H1 (cell line): Measurements from ENCODE around the gene TGFB2. TPM values are rescaled to one million over a fixed set of nuclear protein-coding genes. Genes with fewer than 3 reads are reported as not detected.

Experiments used
- CHD7 ChIP-seq: fragments of 300-600 bp; sonication (generic); IDR thresholded peaks from 2 replicates; pipeline ENCODE4 v1.7.1; 2012; ENCODE audit warnings: low read length, moderate library complexity, mild to moderate bottlenecking, inconsistent platforms; ENCODE audit not compliant: insufficient replicate concordance
- CREB1 ChIP-seq: IDR thresholded peaks from 2 replicates; pipeline ENCODE4 v1.6.1; 2012; ENCODE audit warnings: inconsistent platforms
- KDM4A ChIP-seq: IDR thresholded peaks from one replicate; pipeline ENCODE4 v1.7.1; 2012; ENCODE audit warnings: low read depth, mild to moderate bottlenecking, moderate library complexity, low read length, inconsistent platforms; ENCODE audit not compliant: severe bottlenecking
- MAX ChIP-seq: IDR thresholded peaks from 2 replicates; pipeline ENCODE4 v1.6.1; 2012; ENCODE audit warnings: inconsistent platforms
- PHF8 ChIP-seq: fragments of 200-600 bp; sonication (generic); conservative IDR thresholded peaks from 2 replicates; pipeline ENCODE4 v1.7.1; 2012; ENCODE audit warnings: low read depth, mild to moderate bottlenecking, inconsistent platforms, low read length, moderate library complexity
- RAD21 ChIP-seq, 2 experiments: IDR thresholded peaks in 1 of 2; conservative IDR thresholded peaks in 1 of 2; 2 replicates each; pipeline ENCODE4 v1.6.1; 2011; ENCODE audit warnings: low read depth in 2 of 2, low read length in 2 of 2, improper control_type of control experiment in 1 of 2, inconsistent platforms in 1 of 2, mild to moderate bottlenecking in 1 of 2, moderate library complexity in 1 of 2
- polyA plus RNA-seq, 7 experiments: library from polyadenylated mRNA; depleted of rRNA in 3 of 7; stranded (reverse) in 5 of 7; unstranded in 2 of 7; fragments of >200 nt in 5 of 7; fragments of 200-250 nt in 2 of 7; gene quantifications; 1 replicate in 5 of 7; 2 replicates in 1 of 7; 4 replicates in 1 of 7; pipeline versions ENCODE4 v1.2.1 to v1.2.3, GENCODE V29; 2011 to 2013; ENCODE audit warnings: missing spikeins in 2 of 7, mixed read lengths in 2 of 7
- total RNA-seq: library from RNA; stranded (reverse); fragmentation: NEBNext Ultra II Directional; extraction: Animal tissue kit (Norgen Biotek cat#: 25700); gene quantifications from 2 replicates; pipeline ENCODE4 v1.2.1, GENCODE V29; 2021

Gene TGFB2
- total and polyA plus RNA-seq, 2 of the 8 experiments (the other 6 are each of a cell fraction or from before 2014, with no cell fraction given) = 0.26 to 0.84 TPM

DNA sequence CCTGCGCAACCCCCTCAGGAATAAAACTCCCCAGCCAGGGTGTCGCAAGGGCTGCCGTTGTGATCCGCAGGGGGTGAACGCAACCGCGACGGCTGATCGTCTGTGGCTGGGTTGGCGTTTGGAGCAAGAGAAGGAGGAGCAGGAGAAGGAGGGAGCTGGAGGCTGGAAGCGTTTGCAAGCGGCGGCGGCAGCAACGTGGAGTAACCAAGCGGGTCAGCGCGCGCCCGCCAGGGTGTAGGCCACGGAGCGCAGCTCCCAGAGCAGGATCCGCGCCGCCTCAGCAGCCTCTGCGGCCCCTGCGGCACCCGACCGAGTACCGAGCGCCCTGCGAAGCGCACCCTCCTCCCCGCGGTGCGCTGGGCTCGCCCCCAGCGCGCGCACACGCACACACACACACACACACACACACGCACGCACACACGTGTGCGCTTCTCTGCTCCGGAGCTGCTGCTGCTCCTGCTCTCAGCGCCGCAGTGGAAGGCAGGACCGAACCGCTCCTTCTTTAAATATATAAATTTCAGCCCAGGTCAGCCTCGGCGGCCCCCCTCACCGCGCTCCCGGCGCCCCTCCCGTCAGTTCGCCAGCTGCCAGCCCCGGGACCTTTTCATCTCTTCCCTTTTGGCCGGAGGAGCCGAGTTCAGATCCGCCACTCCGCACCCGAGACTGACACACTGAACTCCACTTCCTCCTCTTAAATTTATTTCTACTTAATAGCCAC, 696 bp downstream of the TGFB2 start (continued):
- no peak for TF ChIP-seq CHD7
- TF ChIP-seq PHF8 = peak; percentile 30; the same call in 1 of the 2 replicates
- no peak for TF ChIP-seq CREB1
- no peak for TF ChIP-seq RAD21 (IDR thresholded peaks at IDR 0.05 in 1 of 2, conservative IDR thresholded peaks at IDR 0.05 in 1 of 2; ENCODE audit: low read depth in 2 of 2, low read length in 2 of 2)
- peak; percentile 71; the same call in 1 of the 2 replicates for TF ChIP-seq MAX
- TF ChIP-seq KDM4A = peak; percentile 89
